NT2/D1 (cell line): ENCODE results near the gene RAB1B.

ENCODE experiments used
- YY1 ChIP-seq: IDR thresholded peaks from 2 replicates; pipeline ENCODE4 v1.6.1; 2011; ENCODE audit not compliant: insufficient read length, insufficient read depth
- ZNF274 ChIP-seq: IDR thresholded peaks from 2 replicates; pipeline ENCODE4 v1.6.1; 2011; ENCODE audit warnings: mild to moderate bottlenecking, low read depth, low read length

- TF ChIP-seq YY1 (no peak), ZNF274 (no peak)
These were observed 12.6 kb downstream of the RAB1B start for GRCh38 chr11:66281001-66281400.
